Activated T-helper 9 cell treated with anti-CD3 and anti-CD28 coated beads, Interleukin-2, amount 50 U/mL, for 16 hours (primary cell): ENCODE results near the gene CELSR1.

ENCODE experiments used
- DNase-seq: peaks from one replicate; pipeline ENCODE4 v3.0.0-alpha.2; 2020; ENCODE audit warnings: low read depth

CELSR1 gene

DNA sequence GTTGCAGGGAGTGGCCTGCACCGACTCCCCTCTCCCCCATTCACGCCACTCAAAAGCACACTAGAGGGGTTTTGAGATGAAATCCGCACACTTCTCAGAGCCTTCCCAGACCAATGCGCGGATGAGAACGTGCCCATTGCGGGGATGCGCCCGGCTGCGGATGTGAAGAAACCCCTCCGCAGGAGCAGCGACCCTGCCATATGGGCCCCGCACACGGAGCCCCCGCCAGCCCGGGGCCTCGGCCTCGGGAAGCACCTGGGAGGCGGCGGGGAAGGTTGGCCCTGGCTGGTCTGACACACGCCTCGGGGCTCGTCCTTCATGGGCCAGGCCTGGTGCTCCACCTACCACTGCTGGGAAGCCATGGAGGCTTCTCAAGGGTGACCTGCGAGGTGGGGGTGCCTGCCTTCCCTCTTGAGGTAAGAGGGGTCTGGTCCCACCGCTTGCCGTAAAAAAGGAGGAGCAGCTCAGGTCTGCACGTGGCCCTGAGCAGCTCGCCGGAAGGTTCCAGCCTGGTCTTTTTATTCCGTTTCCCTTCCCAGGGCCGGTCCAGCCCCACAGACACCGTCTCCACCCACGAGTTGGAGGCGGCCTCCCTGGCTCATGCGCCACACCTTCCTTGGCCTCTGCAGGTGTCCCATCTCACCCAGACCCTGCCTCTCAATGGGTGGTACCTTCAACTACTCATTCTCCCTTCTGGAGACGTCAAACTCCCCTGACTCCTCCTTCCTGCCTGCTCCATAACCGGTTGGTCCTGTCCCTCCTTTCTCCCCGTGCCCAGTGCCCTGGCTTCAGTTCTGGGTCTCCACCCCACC lies 162.6 kb downstream of the CELSR1 start:
- DNase-seq, result no peak

DNA sequence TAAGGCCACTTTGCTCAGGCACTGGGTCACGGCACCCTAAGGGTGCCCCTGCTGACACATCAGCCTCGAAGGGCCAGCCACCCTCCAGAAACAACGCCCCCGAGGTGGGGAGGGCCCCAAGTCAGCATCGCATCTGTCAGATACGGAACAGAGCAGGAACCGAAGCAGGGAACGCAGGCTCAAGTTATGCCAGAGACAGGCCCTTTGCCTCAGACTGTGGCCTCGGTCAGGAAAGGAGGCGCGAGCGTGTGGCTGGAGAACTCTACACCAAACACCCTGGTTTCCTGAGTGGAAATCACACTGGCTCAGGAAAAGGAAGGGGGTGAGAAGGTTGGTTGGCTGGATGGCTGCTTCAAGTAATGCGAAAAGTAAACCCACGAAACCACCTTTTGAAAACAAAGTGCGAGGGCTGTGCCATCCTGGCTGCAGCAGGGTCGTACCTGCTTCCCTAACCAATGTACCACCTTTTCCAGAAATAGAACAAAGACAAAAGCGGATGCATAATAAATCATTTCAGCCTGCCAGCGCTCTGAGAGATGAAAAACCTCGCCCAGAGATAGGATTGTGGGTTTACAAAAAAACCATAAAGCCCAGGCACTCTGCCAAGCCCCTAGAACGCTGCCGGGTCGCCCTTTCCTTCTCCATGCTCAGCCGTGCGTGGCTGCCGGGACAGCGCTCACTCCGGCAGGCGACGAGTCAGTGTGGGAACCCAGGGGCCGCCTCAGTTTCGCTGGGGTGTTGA lies 163.3 kb downstream of the CELSR1 start:
- no peak for DNase-seq

DNA sequence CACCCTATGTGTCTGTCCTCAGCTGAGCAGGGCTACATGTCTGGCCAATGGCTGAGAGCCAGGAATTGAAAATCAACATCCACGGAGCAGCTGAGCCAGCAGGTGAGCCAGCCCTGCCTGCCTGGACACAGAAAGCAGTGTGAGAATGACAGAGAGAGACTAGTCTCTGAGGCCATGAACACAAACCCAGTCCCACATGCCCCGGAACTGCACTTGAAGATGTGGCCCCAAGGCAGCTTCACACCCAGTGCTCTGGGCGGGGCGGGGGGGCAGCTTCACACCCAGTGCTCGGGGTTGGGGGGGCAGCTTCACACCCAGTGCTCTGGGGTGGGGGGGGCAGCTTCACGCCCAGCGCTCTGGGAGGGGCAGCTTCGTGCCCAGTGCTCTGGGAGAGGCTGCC lies 164.3 kb downstream of the CELSR1 start:
- no peak for DNase-seq

DNA sequence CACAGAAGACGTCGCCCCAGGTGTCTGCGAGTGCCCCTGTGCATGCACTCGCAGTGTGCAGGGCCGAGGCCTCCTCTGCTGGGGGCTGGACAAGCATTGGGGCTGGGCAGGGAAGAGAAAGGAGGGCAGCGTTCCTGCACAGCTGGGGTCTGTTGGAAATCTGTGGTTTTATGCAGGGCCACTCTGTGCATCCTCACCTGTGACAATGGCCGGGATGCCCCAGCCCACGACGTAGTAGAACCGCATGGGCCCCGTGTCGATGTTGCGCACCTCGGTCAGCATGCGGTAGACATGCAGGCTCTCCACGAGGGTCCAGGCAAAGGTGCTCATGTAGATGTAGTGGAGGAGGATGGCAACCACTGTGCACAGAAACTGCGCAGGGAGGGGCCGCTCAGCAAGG lies 164.7 kb downstream of the CELSR1 start:
- DNase-seq, result no peak

DNA sequence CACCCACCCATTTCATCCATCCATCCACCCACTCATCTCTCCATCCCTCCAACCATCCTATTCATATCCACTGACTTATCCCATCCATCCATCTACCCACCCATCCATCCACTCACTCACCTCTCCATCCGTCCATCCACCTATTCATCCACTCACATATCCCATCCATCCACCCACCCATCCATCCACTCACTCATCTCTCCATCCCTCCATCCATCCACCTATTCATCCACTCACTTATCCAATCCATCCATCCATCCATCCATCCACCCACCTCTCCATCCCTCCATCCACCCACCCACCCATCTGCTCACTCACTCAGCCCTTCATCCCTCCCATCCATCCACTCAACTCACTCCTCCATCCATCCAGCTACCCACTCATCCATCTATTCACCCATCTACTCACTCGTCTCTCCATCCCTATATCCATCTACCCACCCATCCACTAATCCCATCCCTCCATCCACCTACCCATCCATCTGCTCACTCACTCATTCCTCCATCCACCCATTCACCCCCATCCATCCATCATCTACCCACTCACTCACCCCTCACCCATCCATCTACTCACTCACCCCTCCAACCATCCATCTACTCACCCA lies 165.7 kb downstream of the CELSR1 start:
- no peak for DNase-seq

DNA sequence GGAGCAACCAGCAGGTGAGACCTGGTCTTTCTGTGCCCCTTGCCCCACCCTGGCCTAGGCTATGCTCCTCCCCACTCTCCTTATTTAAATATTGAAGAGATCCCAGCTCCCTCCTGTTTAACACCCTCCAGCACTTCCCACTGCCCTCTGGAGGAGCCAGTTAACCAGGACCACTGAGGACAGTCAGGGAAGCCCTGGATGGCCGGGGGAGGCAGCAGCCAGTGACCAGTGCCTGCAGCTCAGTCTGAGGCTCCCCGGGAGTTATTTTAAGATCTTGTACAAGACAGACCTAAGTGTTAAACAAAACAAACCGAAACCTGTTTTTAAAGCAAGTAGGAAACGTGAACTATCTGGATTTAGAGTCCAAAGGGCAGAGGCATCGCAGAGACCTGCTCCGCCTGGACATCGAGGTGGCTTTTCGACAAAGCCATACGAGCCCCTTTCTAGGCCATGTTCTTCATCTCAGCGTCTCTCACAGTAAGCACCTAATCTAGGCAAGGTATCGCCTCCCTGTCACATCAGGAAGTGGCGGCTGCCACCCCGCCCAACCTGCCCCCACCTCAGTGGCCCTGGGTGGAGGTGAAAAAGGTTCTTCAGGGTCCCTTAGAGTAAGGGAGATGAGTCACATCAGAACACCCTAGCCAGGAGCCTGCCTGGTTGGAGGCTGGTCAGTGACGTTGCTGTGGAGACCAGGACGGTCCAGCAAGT lies 166.7 kb downstream of the CELSR1 start:
- no peak for DNase-seq

- DNase-seq, result no peak
Observed at GRCh38 chr22:46369716-46370583, 167.5 kb downstream of the CELSR1 start.

- no peak for DNase-seq
Observed at GRCh38 chr22:46368871-46369715, 168.3 kb downstream of the CELSR1 start.

DNA sequence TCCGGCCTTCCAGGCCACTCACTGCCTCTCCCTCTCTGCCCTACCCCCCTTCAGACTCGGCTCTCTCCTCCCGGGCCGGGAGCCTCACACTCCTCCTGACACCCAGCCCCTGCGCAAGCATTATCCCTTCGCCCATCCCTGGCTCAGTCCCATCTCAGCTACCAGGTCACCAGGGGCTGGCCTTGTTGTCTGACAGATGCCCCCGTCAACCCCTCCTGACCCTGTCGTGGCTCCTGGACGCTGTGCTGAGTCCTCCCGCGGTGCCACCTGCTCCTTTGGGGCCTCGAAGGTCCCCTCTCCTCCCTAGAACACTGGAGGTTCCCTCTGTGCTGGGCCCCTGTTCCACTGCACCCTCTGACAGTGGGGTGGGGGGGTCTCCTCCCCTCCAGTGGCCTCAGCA lies 169.0 kb downstream of the CELSR1 start:
- no peak for DNase-seq

GRCh38 chr22:46367707-46368191 lies 169.7 kb downstream of the CELSR1 start:
- DNase-seq, result peak; percentile 45

DNA sequence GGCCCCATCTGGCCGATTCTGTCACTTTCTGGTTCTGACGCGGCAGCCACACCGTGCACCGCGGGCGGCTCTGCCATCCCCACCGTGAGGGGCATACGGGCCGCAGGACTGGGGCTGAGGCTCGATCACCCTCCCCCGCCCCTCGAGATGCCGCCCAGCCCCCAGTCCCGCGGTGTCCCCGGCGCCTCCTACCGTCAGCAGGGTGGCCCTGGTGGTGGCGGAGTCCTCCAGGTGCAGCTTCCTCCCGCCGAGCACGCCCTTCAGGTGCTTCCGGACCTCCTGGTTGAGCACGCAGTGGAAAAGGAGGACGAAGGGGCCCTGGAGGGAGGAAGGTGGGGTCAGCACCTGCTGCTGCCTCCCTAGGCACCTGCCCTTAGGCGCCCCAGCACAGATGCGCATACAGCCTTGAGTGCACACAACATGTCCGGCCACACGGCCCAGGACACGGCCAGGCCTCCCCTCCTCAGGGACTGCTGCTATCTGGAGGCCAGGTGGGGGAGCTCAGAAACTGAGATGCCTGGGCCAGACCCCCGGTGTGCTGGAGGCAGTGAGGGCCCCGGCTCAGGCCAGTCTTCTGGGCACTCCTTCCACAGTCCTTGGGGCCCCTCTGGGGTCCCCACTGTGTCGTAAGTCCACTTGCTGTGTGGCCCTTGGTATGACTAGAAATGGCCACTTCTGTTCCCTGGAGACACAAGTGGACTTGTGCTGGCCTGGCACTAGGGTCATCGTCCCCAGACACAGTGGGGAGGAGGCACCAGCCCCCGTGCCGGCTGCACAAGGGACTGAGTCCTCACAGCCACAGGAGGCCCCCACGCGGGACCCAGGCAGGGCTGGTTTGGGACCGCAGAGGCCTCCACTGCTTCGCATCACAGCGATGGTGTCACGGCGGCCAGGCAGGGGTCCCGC lies 170.4 kb downstream of the CELSR1 start:
- no peak for DNase-seq

- no peak for DNase-seq
Observed at GRCh38 chr22:46366327-46366731, 171.1 kb downstream of the CELSR1 start.

GRCh38 chr22:46365166-46365624 lies 172.2 kb downstream of the CELSR1 start:
- no peak for DNase-seq

DNA sequence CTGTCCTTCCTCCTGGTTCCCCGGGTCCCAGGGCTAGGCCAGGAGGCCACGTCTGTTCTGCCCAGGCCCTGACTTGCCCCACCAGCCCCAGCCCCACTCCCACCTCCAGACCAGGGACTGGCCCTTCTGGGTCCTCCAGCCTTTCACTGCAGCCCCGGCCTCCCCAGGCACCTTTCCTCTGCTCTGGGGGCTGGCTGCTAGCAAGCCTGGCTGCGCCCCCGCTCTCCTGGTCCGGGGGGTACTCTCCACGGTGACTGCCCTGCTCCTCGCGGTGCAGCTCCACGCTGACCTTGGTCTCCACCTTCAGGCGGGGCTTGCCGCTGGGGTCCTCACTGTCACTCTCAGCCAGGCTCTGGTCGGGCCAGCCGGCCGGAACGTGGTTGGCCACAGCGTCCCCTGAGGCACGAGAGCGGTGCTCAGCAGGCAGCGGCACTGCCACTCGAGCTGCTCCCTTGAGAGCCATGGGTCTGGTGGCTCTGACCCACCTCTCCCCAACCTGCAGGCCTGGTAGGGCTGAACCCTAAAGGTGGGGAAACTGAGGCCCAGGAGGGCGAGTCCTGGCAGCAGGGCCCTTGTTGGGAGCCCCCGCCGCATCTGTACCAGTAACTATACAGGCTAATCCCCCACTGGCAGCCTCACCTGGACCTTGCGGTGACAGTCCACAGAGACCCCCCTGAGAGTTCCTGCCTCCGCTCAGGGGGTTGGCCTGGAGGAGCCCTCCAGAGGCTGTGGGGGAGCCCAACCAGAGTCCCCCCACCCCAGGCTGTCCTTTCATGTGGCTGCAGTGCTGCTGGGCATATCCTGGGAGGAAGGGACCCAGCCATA lies 172.9 kb downstream of the CELSR1 start:
- DNase-seq, result no peak

- no peak for DNase-seq
Observed at GRCh38 chr22:46363611-46364321, 173.7 kb downstream of the CELSR1 start.

DNA sequence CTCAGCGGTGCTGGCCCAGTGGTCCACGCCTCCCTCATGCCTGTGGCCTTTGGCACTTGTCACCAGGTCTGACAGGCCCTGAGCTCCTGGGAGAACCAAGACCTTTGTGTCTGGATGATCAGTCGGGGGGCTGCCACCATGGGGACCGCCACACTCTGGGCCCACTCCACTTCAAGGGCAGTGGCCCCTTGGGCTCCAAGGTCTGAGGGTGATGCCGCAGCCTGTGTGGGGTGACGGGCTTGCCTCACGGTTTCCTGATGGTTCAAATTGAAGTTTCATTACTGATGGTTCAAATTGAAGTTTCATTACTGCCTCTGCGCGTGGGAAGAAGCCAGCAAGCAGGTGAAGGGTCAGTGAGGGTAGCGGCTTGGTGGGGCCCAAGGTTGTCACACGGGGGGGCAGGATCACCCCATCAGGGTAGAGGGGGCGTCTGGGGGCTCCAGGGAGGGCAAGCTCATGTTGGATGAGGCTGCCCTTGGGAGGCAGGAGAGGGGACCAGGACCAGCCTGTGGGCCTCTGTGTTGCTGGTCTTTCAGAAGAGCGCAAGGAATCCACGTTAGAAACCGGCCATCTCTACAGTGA lies 174.4 kb downstream of the CELSR1 start:
- DNase-seq, result no peak
